Fibroblast of mammary gland (primary cell): Measurements from ENCODE around the gene CENPN.
A peak's percentile ranks its signal among the peaks of the same experiment; 100 is the strongest.

ENCODE experiments used
- DNase-seq: peaks from one replicate; pipeline ENCODE4 v3.0.0-alpha.2; 2010; ENCODE audit warnings: low read depth
- H3K4me3 ChIP-seq: 2 replicates; pipeline ENCODE4 v1.5.1; 2011; ENCODE audit warnings: low read depth, mild to moderate bottlenecking, low read length, moderate library complexity; ENCODE audit not compliant: control insufficient read depth
- CTCF ChIP-seq: conservative IDR thresholded peaks from 2 replicates; pipeline ENCODE4 v1.5.1; 2011; ENCODE audit warnings: low read depth, low read length, inconsistent platforms; ENCODE audit not compliant: control insufficient read depth, insufficient read depth

The CENPN gene

GRCh38 chr16:81003610-81004460, 3.2 kb upstream of the CENPN start:
- peak overlapping the region; percentile 19 for H3K4me3 ChIP-seq
- no peak for TF ChIP-seq CTCF
- peak; percentile 53 for DNase-seq

GRCh38 chr16:81004646-81005353, 2.2 kb upstream of the CENPN start:
- H3K4me3 ChIP-seq, result peak overlapping the region; percentile 28
- DNase-seq, result peak; percentile 71
- peak; percentile 58 for TF ChIP-seq CTCF

GRCh38 chr16:81005610-81006161, 1.3 kb upstream of the CENPN start:
- TF ChIP-seq CTCF, result no peak
- peak overlapping the region; percentile 77 for H3K4me3 ChIP-seq
- peak; percentile 22 for DNase-seq

GRCh38 chr16:81006211-81006812, 702 bp upstream of the CENPN start:
- no peak for TF ChIP-seq CTCF
- peak overlapping the region; percentile 77 for H3K4me3 ChIP-seq
- DNase-seq, result peak; percentile 37

- TF ChIP-seq CTCF, result no peak
- peak overlapping the region; percentile 77 for H3K4me3 ChIP-seq
- DNase-seq, result no peak
Observed at GRCh38 chr16:81008505-81008789, 1.4 kb downstream of the CENPN start.

GRCh38 chr16:81012974-81013373, 6.0 kb downstream of the CENPN start:
- H3K4me3 ChIP-seq, result no peak overlapping the region
- no peak for DNase-seq
- TF ChIP-seq CTCF, result no peak
